HG03139 (cell line): ENCODE data around the gene RALB.
"Not testable (repeated sequence)": the region's sequence is repeated elsewhere in the genome, so short reads cannot be mapped to it uniquely, and the experiment has no call there.

Experiments
- ATAC-seq: cut with Tn5 transposase; IDR thresholded peaks from one replicate; pipeline ENCODE4 v1.9.1; 2021; ENCODE audit not compliant: unreplicated experiment

RALB gene

GRCh38 chr2:120291401-120292311 is 39.0 kb downstream of the RALB start:
- ATAC-seq, result no peak

GRCh38 chr2:120293096-120294007 is 40.7 kb downstream of the RALB start:
- no peak for ATAC-seq

- peak; percentile 87 for ATAC-seq
Measured at GRCh38 chr2:120294008-120294340, 41.3 kb downstream of the RALB start.

GRCh38 chr2:120298173-120298835 is 45.7 kb downstream of the RALB start:
- no peak for ATAC-seq

DNA sequence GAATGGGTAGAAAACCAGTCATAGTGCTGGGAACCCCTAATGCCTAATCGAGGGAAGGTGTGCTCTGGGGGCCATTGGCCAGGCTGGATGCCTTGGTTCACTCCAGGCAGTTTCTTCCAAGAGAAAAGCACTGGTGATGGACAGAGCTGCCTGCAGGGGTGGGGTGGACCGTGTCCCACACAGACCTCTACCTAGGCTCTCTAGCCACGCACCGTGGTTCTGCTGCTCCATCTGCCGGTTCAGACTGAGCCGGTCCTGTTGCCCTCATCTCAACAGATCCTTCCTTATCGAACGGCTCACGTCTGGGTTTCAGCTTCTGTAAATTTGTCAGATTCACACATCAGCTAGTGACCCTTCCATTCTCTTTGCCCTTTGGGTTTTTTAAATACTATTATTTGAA is 46.4 kb downstream of the RALB start:
- ATAC-seq, result no peak

- ATAC-seq, result no peak
Measured at GRCh38 chr2:120299561-120299960, 46.9 kb downstream of the RALB start.

- ATAC-seq, result no peak
Measured at GRCh38 chr2:120300385-120300784, 47.7 kb downstream of the RALB start.

- ATAC-seq, result no peak
Measured at GRCh38 chr2:120301284-120301683, 48.6 kb downstream of the RALB start.

GRCh38 chr2:120302301-120302700 is 49.6 kb downstream of the RALB start:
- no peak for ATAC-seq

- ATAC-seq, result no peak
Measured at GRCh38 chr2:120303177-120303576, 50.5 kb downstream of the RALB start.

- no peak for ATAC-seq
Measured at GRCh38 chr2:120305296-120305695, 52.6 kb downstream of the RALB start.

- no peak for ATAC-seq
Measured at GRCh38 chr2:120305937-120306490, 53.4 kb downstream of the RALB start.

DNA sequence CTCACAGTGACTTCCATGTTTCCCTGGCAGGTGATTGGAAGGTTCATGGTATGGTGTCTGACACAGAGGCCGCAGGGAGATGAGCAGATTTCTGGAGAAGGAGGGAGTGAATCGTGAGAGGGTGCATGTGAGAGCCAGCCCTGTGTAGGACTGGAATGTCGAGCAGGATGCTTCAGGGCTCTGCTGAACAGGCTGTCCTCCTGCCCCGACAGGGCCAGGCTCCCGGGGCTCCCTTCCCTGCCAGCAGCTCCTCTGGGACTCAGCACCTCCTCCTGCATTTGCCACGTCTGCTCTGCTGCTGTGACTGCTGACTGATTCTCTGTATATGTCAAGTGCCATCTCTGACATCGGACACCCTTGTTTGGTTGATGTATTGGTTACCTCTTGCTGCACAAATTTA is 54.8 kb downstream of the RALB start:
- ATAC-seq, result no peak

DNA sequence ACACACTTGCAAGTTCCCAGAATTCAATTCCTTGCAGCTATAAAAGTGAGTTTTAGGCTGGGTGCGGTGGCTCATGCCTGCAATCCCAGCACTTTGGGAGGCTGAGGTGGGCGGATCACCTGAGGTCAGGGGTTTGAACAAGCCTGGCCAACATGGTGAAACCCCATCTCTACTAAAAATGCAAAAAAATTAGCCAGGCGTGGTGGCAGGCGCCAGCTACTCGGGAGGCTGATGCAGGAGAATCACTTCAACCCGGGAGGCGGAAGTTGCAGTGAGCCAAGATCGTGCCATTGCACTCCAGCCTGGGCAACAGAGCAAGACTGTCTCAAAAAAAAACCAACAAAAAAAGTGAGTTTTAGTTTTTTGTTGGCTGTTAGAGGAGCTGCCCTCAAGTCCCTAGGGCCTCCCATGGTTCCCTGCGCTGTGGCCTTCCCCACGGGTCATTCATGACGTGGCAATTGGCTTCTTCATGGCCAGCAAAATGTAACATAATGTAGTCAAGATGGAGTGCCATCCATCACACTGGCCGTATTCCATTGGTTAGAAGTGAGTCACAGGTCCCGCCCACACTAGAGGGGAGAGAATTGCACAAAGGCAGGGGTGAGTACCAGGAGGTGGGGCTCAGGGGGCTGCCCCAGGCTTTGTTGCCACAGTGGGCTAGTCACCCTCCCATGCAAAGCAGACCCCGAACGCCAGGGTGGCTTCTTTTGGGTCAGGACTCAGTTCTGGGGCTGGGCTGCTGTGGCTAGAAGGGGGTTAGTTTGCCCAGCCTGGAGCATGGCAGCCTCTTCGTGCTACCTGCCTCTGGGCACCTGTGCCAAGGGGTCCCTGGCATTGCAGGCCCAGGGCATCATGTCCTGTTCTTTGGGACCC is 55.6 kb downstream of the RALB start:
- no peak for ATAC-seq

GRCh38 chr2:120310136-120310535 is 57.5 kb downstream of the RALB start:
- no peak for ATAC-seq

DNA sequence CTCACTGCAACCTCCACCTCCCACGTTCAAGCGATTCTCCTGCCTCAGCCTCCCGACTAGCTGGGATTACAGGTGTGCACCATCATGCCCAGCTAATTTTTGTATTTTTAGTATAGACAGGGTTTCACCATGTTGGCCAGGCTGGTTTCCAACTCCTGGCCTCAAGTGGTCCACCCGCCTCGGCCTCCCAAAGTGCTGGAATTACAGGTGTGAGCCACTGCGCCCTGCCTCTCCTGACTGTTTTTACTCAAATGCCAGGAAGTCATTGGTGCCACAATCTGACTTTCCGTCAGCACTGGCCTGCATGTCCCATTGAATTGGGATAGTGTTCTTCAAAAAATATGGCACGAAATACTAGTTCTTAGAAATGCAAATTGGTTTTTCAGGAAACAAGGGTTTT is 58.2 kb downstream of the RALB start:
- not testable (repeated sequence) for ATAC-seq

DNA sequence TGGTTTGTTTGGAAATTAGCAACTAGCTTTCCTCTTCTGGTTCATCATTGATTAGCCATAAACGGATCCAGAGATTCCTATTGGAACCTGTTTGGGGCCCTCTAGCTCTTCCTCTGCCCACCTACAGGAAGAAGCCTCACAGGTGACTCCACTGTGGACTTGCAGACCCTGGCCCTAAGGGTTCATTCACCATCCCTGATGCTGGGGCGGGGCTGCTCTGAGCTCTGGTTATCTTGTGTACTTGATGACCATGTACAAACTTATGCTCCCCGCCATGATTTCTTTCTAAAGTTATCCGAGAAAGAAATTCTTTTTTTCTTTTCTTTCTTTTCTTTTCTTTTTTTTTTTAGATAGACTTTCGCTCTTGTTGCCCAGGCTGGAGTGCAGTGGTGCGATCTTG is 59.4 kb downstream of the RALB start:
- ATAC-seq, result no peak

- no peak for ATAC-seq
Measured at GRCh38 chr2:120312860-120313694, 60.4 kb downstream of the RALB start.
